KMS-11 (cell line): Measurements from ENCODE around the gene NAMPT.

Experiments used
- H2AFZ ChIP-seq: fragments of 200-600 bp; sonication (generic); 2 replicates; pipeline ENCODE4 v1.6.1; 2016; ENCODE audit warnings: antibody characterized with exemption, mixed run types, low read depth
- H3K27ac ChIP-seq: fragments of 200-600 bp; sonication (generic); 2 replicates; pipeline ENCODE4 v1.6.1; 2016; ENCODE audit warnings: mild to moderate bottlenecking, mixed run types
- H3K27me3 ChIP-seq: fragments of 200-600 bp; sonication (generic); 2 replicates; pipeline ENCODE4 v1.6.1; 2017; ENCODE audit warnings: mild to moderate bottlenecking, low read depth, mixed run types, moderate library complexity; ENCODE audit not compliant: insufficient read depth
- H3K36me3 ChIP-seq: fragments of 200-600 bp; sonication (generic); 2 replicates; pipeline ENCODE4 v1.6.1; 2017; ENCODE audit warnings: mild to moderate bottlenecking, mixed run types; ENCODE audit not compliant: insufficient read depth
- H3K4me1 ChIP-seq: fragments of 200-600 bp; sonication (generic); 2 replicates; pipeline ENCODE4 v1.6.1; 2016; ENCODE audit warnings: mild to moderate bottlenecking, low read depth, mixed run types; ENCODE audit not compliant: poor library complexity, severe bottlenecking
- H3K4me2 ChIP-seq: fragments of 200-600 bp; sonication (generic); 2 replicates; pipeline ENCODE4 v1.7.0; 2016; ENCODE audit warnings: mild to moderate bottlenecking, mixed run types
- H3K4me3 ChIP-seq: fragments of 200-600 bp; sonication (generic); IDR thresholded peaks from 2 replicates; pipeline ENCODE4 v1.6.1; 2017; ENCODE audit warnings: low read depth, low read length, mixed read lengths; ENCODE audit not compliant: insufficient read depth
- H3K79me2 ChIP-seq: fragments of 200-600 bp; sonication (generic); 2 replicates; pipeline ENCODE4 v1.6.1; 2016; ENCODE audit warnings: low read depth, mixed run types; ENCODE audit not compliant: insufficient read depth
- H3K9ac ChIP-seq: fragments of 200-600 bp; sonication (generic); 2 replicates; pipeline ENCODE4 v1.6.1; 2016; ENCODE audit warnings: mild to moderate bottlenecking, mixed run types
- H4K20me1 ChIP-seq: fragments of 200-600 bp; sonication (generic); 2 replicates; pipeline ENCODE4 v1.6.1; 2016; ENCODE audit warnings: mild to moderate bottlenecking, mixed run types; ENCODE audit not compliant: insufficient read depth
- TF ChIP-seq, protein P1 (sequence below): fragments of 200-600 bp; sonication (generic); conservative IDR thresholded peaks from 2 replicates; pipeline ENCODE4 v1.6.1; 2017; ENCODE audit warnings: low read depth, mild to moderate bottlenecking, antibody characterized with exemption, low read length, moderate library complexity, mixed read lengths

The NAMPT gene

GRCh38 chr7:106294334-106294733, 9.6 kb upstream of the NAMPT start:
- H2AFZ ChIP-seq = no peak overlapping the region
- H3K27me3 ChIP-seq = no peaks in the 10 kb centered on the region
- no peaks in the 10 kb centered on the region for H4K20me1 ChIP-seq
- H3K4me3 ChIP-seq = no peak overlapping the region
- TF ChIP-seq, protein P1, sequence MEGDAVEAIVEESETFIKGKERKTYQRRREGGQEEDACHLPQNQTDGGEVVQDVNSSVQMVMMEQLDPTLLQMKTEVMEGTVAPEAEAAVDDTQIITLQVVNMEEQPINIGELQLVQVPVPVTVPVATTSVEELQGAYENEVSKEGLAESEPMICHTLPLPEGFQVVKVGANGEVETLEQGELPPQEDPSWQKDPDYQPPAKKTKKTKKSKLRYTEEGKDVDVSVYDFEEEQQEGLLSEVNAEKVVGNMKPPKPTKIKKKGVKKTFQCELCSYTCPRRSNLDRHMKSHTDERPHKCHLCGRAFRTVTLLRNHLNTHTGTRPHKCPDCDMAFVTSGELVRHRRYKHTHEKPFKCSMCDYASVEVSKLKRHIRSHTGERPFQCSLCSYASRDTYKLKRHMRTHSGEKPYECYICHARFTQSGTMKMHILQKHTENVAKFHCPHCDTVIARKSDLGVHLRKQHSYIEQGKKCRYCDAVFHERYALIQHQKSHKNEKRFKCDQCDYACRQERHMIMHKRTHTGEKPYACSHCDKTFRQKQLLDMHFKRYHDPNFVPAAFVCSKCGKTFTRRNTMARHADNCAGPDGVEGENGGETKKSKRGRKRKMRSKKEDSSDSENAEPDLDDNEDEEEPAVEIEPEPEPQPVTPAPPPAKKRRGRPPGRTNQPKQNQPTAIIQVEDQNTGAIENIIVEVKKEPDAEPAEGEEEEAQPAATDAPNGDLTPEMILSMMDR = peak; percentile 22; the same call in 1 of the 2 replicates
- H3K4me1 ChIP-seq = no peaks in the 10 kb centered on the region
- no peak overlapping the region for H3K27ac ChIP-seq
- H3K79me2 ChIP-seq = no peaks in the 10 kb centered on the region
- no peak overlapping the region for H3K4me2 ChIP-seq
- H3K9ac ChIP-seq = no peak overlapping the region
- no peaks in the 10 kb centered on the region for H3K36me3 ChIP-seq

- Histone ChIP-seq H3K4me3 (no peak overlapping the region), H3K27ac (no peak overlapping the region), H3K79me2 (no peaks in the 10 kb centered on the region), H2AFZ (no peak overlapping the region), H3K4me1 (peaks cover 4% of the 10 kb centered on the region), H4K20me1 (no peaks in the 10 kb centered on the region), H3K9ac (no peak overlapping the region), H3K27me3 (no peaks in the 10 kb centered on the region), H3K4me2 (no peak overlapping the region), H3K36me3 (no peaks in the 10 kb centered on the region)
- TF ChIP-seq, protein P1 = no peak
Measured at GRCh38 chr7:106291247-106291646, 6.5 kb upstream of the NAMPT start.

- Histone ChIP-seq H3K27me3 (no peaks in the 10 kb centered on the region), H3K4me2 (no peak overlapping the region), H3K36me3 (no peaks in the 10 kb centered on the region), H3K9ac (no peak overlapping the region), H3K79me2 (no peaks in the 10 kb centered on the region), H3K27ac (no peak overlapping the region), H4K20me1 (no peaks in the 10 kb centered on the region), H2AFZ (no peak overlapping the region), H3K4me1 (peaks cover 9% of the 10 kb centered on the region), H3K4me3 (no peak overlapping the region)
- TF ChIP-seq, protein P1 = no peak
Measured at GRCh38 chr7:106290319-106290718, 5.5 kb upstream of the NAMPT start.

GRCh38 chr7:106289848-106290247, 5.1 kb upstream of the NAMPT start:
- Histone ChIP-seq H3K27ac (no peak overlapping the region), H3K4me1 (peaks cover 9% of the 10 kb centered on the region), H3K4me2 (no peak overlapping the region)

More at GRCh38 chr7:106289848-106290247, 5.1 kb upstream of the NAMPT start:
- no peaks in the 10 kb centered on the region for H4K20me1 ChIP-seq
- H3K4me3 ChIP-seq = no peak overlapping the region
- H2AFZ ChIP-seq = no peak overlapping the region
- no peaks in the 10 kb centered on the region for H3K36me3 ChIP-seq
- TF ChIP-seq, protein P1 = no peak
- H3K9ac ChIP-seq = no peak overlapping the region
- no peaks in the 10 kb centered on the region for H3K27me3 ChIP-seq
- H3K79me2 ChIP-seq = no peaks in the 10 kb centered on the region
